DMS53 (cell line): Measurements from ENCODE around the gene GGT7.
A peak's percentile ranks its signal among the peaks of the same experiment; 100 is the strongest.
"Not testable (repeated sequence)": the region's sequence is repeated elsewhere in the genome, so short reads cannot be mapped to it uniquely, and the experiment has no call there.

Experiments
- DNase-seq: peaks from one replicate; lab custom pipeline; 2025; lab: John Stamatoyannopoulos, UW

The GGT7 gene

GRCh38 chr20:34881689-34882088 is 9.0 kb upstream of the GGT7 start:
- DNase-seq = no peak

GRCh38 chr20:34880971-34881370 is 8.3 kb upstream of the GGT7 start:
- not testable (repeated sequence) for DNase-seq

GRCh38 chr20:34880215-34880850 is 7.7 kb upstream of the GGT7 start:
- no peak for DNase-seq

GRCh38 chr20:34876406-34877282 is 4.0 kb upstream of the GGT7 start, which contains the start of gene ACSS2:
Gene ACSS2, plus strand, starts transcription at chr20:34876612. Its CDS starts 34 bp downstream, at chr20:34876646.
- no peak for DNase-seq

GRCh38 chr20:34875642-34876405 is 3.2 kb upstream of the GGT7 start:
- DNase-seq = peak; percentile 99

- peak; percentile 94 for DNase-seq
Measured at GRCh38 chr20:34874094-34874654, 1.5 kb upstream of the GGT7 start.

GRCh38 chr20:34873583-34874093 is 982 bp upstream of the GGT7 start:
- DNase-seq = no peak

GRCh38 chr20:34871966-34872621 is 562 bp downstream of the GGT7 start:
- no peak for DNase-seq

- no peak for DNase-seq
Measured at GRCh38 chr20:34871320-34871926, 1.2 kb downstream of the GGT7 start.

GRCh38 chr20:34864216-34864615 is 8.4 kb downstream of the GGT7 start:
- no peak for DNase-seq

GRCh38 chr20:34863421-34863965 is 9.2 kb downstream of the GGT7 start:
- no peak for DNase-seq

GRCh38 chr20:34862724-34863123 is 9.9 kb downstream of the GGT7 start:
- no peak for DNase-seq

GRCh38 chr20:34861386-34862084 is 11.1 kb downstream of the GGT7 start:
- peak; percentile 92 for DNase-seq

GRCh38 chr20:34859826-34860545 is 12.7 kb downstream of the GGT7 start:
- no peak for DNase-seq

- no peak for DNase-seq
Measured at GRCh38 chr20:34859367-34859766, 13.3 kb downstream of the GGT7 start.

GRCh38 chr20:34852298-34852697 is 20.4 kb downstream of the GGT7 start:
- DNase-seq = no peak

GRCh38 chr20:34850969-34851368 is 21.7 kb downstream of the GGT7 start:
- DNase-seq = no peak

GRCh38 chr20:34849778-34850177 is 22.9 kb downstream of the GGT7 start:
- no peak for DNase-seq

- no peak for DNase-seq
Measured at GRCh38 chr20:34848597-34848996, 24.1 kb downstream of the GGT7 start.
